Mucosa of stomach (tissue), 1 donor: Measurements from ENCODE around the gene HLA-DQB2.

Experiments
- H3K27me3 ChIP-seq: one replicate; pipeline ENCODE4 v1.7.0; 2013; ENCODE audit warnings: mild to moderate bottlenecking, low read length; ENCODE audit not compliant: control insufficient read depth, insufficient read depth
- H3K36me3 ChIP-seq: one replicate; pipeline ENCODE4 v1.7.0; 2013; ENCODE audit warnings: low read length; ENCODE audit not compliant: control insufficient read depth, insufficient read depth
- H3K4me1 ChIP-seq: one replicate; pipeline ENCODE4 v1.7.0; 2013; ENCODE audit warnings: mild to moderate bottlenecking, low read length; ENCODE audit not compliant: control insufficient read depth, insufficient read depth
- H3K4me3 ChIP-seq: one replicate; pipeline ENCODE4 v1.7.0; 2013; ENCODE audit warnings: low read length
- H3K9ac ChIP-seq: one replicate; pipeline ENCODE4 v1.7.0; 2013; ENCODE audit warnings: mild to moderate bottlenecking, low read length, moderate library complexity
- H3K9me3 ChIP-seq: one replicate; pipeline ENCODE4 v1.7.0; 2013; ENCODE audit warnings: mild to moderate bottlenecking, low read length, moderate library complexity; ENCODE audit not compliant: control insufficient read depth
- donor health status: Pancreatic carcinoma.

Gene HLA-DQB2

DNA sequence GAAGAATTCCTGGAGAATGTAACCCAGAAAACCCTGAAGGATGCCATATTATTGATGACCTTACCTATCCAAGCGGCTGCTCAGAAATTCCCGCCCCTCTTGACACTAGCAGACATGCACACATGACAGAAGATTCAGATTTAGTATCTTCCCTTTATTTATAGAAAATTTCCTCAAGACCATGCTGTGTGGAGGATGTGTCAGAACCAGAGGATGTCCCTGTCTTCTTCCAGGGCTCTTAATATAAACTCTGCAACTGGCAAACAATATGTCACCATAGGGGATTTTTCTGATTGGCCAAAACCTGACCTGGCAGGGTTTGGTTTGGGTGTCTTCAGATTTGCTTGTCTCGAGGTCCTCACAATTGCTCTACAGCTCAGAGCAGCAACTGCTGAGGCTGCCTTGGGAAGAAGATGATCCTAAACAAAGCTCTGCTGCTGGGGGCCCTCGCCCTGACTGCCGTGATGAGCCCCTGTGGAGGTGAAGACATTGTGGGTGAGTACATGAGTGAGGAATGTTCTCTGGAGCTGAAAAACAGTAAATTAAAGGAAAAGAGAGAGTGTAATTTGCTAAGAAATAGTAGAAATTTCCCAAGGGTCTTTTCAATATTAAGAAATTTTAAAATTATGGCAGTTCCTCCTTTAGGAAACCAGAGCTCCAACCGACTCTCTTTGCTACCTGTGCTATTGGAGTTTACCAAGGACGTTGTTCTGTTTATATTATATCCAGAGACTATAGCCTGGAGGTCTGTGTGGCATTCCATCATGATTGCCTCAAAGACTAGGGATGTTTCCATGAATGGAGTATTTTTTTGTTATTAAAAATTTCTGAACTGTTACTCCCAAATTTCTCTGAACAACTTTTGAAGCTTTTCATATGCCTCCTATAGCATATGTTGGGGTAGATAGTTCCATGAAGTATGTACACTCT lies 22.0 kb downstream of the HLA-DQB2 start, which contains the start of gene HLA-DQA2:
Gene HLA-DQA2 (plus strand): TSS at position 361 of the 930 bp plus-strand sequence. CDS start 53 bp downstream, at position 414.
- Histone ChIP-seq H3K27me3 (no peaks in the 10 kb centered on the region), H3K36me3 (no peaks in the 10 kb centered on the region), H3K9me3 (no peaks in the 10 kb centered on the region), H3K4me3 (no peak within 1 kb of the TSS), H3K9ac (no peak within 1 kb of the TSS), H3K4me1 (no peaks in the 10 kb centered on the region)

DNA sequence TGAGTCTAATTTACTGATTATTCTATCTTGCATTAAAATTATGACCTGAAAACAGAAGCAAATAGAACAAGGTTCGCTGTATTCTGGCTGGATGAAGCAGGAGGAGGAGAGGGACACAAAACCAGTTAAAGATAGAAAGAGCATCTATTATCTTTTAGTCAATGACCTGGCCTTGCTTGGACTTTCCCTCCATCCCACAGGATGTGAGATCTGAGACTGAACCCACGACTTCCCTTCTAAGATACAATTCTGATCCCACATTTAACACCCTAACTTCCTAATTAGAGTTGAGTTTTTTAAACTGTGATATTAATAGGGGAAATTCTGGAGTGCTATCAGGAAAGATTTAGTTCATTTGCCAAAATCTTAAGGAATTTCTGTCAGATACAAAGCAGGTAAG lies 25.2 kb downstream of the HLA-DQB2 start:
- no peaks in the 10 kb centered on the region for H3K4me1 ChIP-seq
- H3K27me3 ChIP-seq, result peaks cover 5% of the 10 kb centered on the region
- H3K9ac ChIP-seq, result no peak overlapping the region
- no peaks in the 10 kb centered on the region for H3K36me3 ChIP-seq
- no peak overlapping the region for H3K4me3 ChIP-seq
- H3K9me3 ChIP-seq, result no peaks in the 10 kb centered on the region

DNA sequence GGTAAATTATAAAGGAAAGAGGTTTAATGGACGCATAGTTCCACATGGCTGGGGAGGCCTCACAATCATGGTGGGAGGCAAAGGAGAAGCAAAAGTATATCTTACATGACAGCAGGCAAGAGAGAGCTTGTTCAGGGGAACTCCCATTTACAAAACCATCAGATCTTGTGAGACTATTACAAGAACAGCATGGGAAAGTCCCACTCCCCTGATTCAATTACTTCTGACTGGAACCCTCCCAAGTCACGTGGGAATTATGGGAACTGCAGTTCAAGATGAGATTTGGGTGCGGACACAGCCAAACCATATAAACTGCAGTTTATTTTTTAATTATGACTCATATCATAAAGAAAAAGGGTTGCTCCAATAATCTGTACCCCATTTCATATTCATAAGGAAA lies 44.5 kb downstream of the HLA-DQB2 start:
- H3K36me3 ChIP-seq, result no peaks in the 10 kb centered on the region
- H3K4me3 ChIP-seq, result no peak overlapping the region
- H3K27me3 ChIP-seq, result no peaks in the 10 kb centered on the region
- no peaks in the 10 kb centered on the region for H3K4me1 ChIP-seq
- no peaks in the 10 kb centered on the region for H3K9me3 ChIP-seq
- no peak overlapping the region for H3K9ac ChIP-seq

DNA sequence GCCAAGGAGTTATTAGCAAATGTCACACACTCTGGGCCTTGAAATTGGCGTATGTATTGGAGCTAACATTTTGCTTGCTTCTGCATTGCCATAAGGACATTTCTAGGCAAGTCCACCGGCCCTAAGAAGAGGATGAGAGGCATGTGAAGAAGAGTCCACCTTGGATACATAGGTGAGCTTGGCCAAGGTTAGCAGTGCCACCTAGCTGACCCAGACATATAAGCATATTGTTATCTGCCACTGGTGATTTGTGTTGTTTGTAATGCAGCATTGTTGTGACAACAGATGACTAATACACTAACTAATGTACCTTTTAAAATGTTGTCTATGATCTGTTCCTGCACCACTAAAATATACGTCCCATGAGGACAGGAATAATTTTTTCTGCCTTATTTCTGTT lies 46.9 kb downstream of the HLA-DQB2 start:
- Histone ChIP-seq H3K4me3 (no peak overlapping the region), H3K27me3 (no peaks in the 10 kb centered on the region), H3K9ac (no peak overlapping the region), H3K36me3 (no peaks in the 10 kb centered on the region), H3K4me1 (no peaks in the 10 kb centered on the region), H3K9me3 (no peaks in the 10 kb centered on the region)

DNA sequence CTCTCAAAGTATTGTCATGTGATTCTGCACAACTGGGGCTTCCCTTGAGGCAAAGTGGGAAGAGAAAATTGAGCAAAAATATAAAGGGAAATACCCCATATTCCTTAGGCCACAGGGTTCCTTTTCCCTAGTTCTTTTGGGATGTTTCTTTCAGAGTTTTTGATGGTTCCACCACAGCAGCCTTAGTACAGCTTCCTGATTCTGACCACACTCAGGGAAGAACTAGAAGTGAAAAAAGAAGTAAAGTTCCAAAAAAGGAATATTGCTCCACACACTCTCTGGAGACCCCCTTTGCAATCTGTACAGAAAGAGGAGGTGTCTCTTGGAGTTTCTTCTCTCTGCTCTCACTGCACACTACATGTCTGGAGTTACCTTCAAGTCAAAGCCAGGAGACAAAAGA lies 50.1 kb downstream of the HLA-DQB2 start:
- Histone ChIP-seq H3K36me3 (no peaks in the 10 kb centered on the region), H3K9me3 (no peaks in the 10 kb centered on the region), H3K4me1 (no peaks in the 10 kb centered on the region), H3K9ac (no peak overlapping the region), H3K27me3 (no peaks in the 10 kb centered on the region), H3K4me3 (no peak overlapping the region)

DNA sequence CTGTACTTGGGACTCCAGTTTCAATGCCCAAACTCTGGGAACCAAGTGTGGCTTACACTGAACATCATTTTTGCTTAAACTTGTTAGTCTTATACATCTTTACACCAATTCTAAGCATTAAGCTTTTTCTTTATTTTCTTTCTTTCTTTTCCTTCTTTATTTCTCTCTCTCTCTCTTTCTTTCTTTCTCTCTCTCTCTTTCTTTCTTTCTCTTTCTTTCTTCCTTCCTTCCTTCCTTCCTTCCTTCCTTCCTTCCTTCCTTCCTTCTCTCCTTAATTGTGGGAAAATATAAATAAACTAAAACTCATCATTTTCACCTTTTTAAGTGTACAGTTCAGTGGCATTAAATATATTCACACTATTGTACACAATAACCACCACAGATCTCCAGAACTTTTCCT lies 53.7 kb downstream of the HLA-DQB2 start:
- H3K4me1 ChIP-seq, result no peaks in the 10 kb centered on the region
- no peaks in the 10 kb centered on the region for H3K27me3 ChIP-seq
- no peak overlapping the region for H3K9ac ChIP-seq
- H3K36me3 ChIP-seq, result no peaks in the 10 kb centered on the region
- H3K4me3 ChIP-seq, result no peak overlapping the region
- H3K9me3 ChIP-seq, result no peaks in the 10 kb centered on the region
